HCT116 (cell line): ENCODE measurements around the gene SESN3. TPM values are rescaled to one million over a fixed set of nuclear protein-coding genes. Genes with fewer than 3 reads are reported as not detected.

Source experiments
- ATAC-seq: fragments of 200-7000 bp; cut with Tn5 transposase; 2 replicates; pipeline ENCODE4 v1.9.1; 2020; ENCODE audit warnings: mild to moderate bottlenecking, moderate library complexity
- BruUV-seq: library from RNA; stranded (reverse); fragments of 400-500 nt; replicated peaks from 2 replicates; lab custom pipeline; 2021; lab: Mats Ljungman, UMichigan
- CTCF ChIA-PET: fragments of 300-600 bp; sonication (Branson Sonifier 250); formaldehyde crosslinking; loops from one replicate; lab custom pipeline; 2021; ENCODE audit warnings: antibody characterized with exemption; lab: Charles Lee
- POLR2A ChIA-PET: fragments of 300-600, 350-600 bp; sonication (Branson Sonifier 250); formaldehyde crosslinking; loops from one replicate; lab custom pipeline; 2021; ENCODE audit warnings: antibody characterized with exemption; lab: Charles Lee
- RAD21 ChIA-PET, 2 experiments: fragments of 300-600 bp; sonication (Branson Sonifier 250); formaldehyde crosslinking; loops; one replicate each; lab custom pipeline; 2023; ENCODE audit warnings: low total read pairs in 2 of 2; ENCODE audit not compliant: uncharacterized antibody in 2 of 2, unreplicated experiment in 2 of 2, low non-redundant PET in 1 of 2; lab: Charles Lee
- DNase-seq: peaks from one replicate; pipeline ENCODE4 v3.0.0-alpha.2; 2010; ENCODE audit warnings: low read depth, low spot score
- H2AFZ ChIP-seq: fragments of 200-600 bp; shearing (Covaris generic), sonication (generic); 2 replicates; pipeline ENCODE4 v1.6.1; 2017; ENCODE audit warnings: low read depth, mixed run types, mixed read lengths, antibody characterized with exemption, low read length; ENCODE audit not compliant: poor library complexity, severe bottlenecking
- H3K27ac ChIP-seq: 2 replicates; pipeline ENCODE4 v1.5.1; 2012; ENCODE audit warnings: low read depth, low read length
- H3K27me3 ChIP-seq: fragments of 200-600 bp; sonication (generic); 2 replicates; pipeline ENCODE4 v1.6.1; 2016; ENCODE audit warnings: mixed run types, low read length, mixed read lengths; ENCODE audit not compliant: insufficient read depth
- H3K36me3 ChIP-seq, 2 experiments: fragments of 200-500 bp in 1 of 2; fragments of 200-600 bp in 1 of 2; sonication (Bioruptor generic) in 1 of 2; sonication (generic) in 1 of 2; 2 replicates each; pipeline versions ENCODE4 v1.5.1 to v1.6.1; 2014 to 2016; ENCODE audit warnings: low read length in 2 of 2, inconsistent platforms in 1 of 2, mixed read lengths in 1 of 2, mixed run types in 1 of 2; ENCODE audit not compliant: insufficient read depth in 2 of 2, control insufficient read depth in 1 of 2
- H3K4me1 ChIP-seq, 2 experiments: fragments of 200-600 bp in 1 of 2; sonication (generic) in 1 of 2; 2 replicates each; pipeline versions ENCODE4 v1.5.1 to v1.6.1; 2012 to 2017; ENCODE audit warnings: low read length in 2 of 2, inconsistent platforms in 1 of 2, mild to moderate bottlenecking in 1 of 2, mixed read lengths in 1 of 2, mixed run types in 1 of 2, moderate library complexity in 1 of 2; ENCODE audit not compliant: insufficient read depth in 2 of 2, control insufficient read depth in 1 of 2
- H3K4me2 ChIP-seq: fragments of 200-600 bp; sonication (generic); 2 replicates; pipeline ENCODE4 v1.6.1; 2017; ENCODE audit warnings: mixed run types, low read length, mixed read lengths
- H3K4me3 ChIP-seq, 2 experiments: fragments of 200-600 bp in 1 of 2; sonication (generic) in 1 of 2; replicated peaks in 1 of 2; 2 replicates each; pipeline ENCODE4 v1.5.1; 2011 to 2016; ENCODE audit warnings: low read length in 2 of 2, control low read depth in 1 of 2, low read depth in 1 of 2, mild to moderate bottlenecking in 1 of 2, mixed read lengths in 1 of 2, mixed run types in 1 of 2
- H3K79me2 ChIP-seq: fragments of 200-600 bp; sonication (generic); 2 replicates; pipeline ENCODE4 v1.6.1; 2017; ENCODE audit warnings: mild to moderate bottlenecking, mixed run types, low read length, moderate library complexity, mixed read lengths; ENCODE audit not compliant: insufficient read depth
- H3K9ac ChIP-seq: fragments of 200-600 bp; sonication (generic); 2 replicates; pipeline ENCODE4 v1.6.1; 2016; ENCODE audit warnings: low read length, mixed read lengths
- H3K9me2 ChIP-seq: fragments of 200-600 bp; sonication (generic), shearing (Covaris generic); 2 replicates; pipeline ENCODE4 v1.6.1; 2017; ENCODE audit warnings: mixed run types, mild to moderate bottlenecking, moderate library complexity; ENCODE audit not compliant: insufficient read depth
- H3K9me3 ChIP-seq, 2 experiments: fragments of 200-500 bp in 1 of 2; fragments of 200-600 bp in 1 of 2; sonication (Bioruptor generic) in 1 of 2; sonication (generic) in 1 of 2; 2 replicates each; pipeline ENCODE4 v1.6.1; 2014 to 2017; ENCODE audit warnings: low read length in 2 of 2, mixed read lengths in 2 of 2, inconsistent platforms in 1 of 2, low read depth in 1 of 2, mild to moderate bottlenecking in 1 of 2, mixed run types in 1 of 2, moderate library complexity in 1 of 2; ENCODE audit not compliant: control insufficient read depth in 1 of 2, insufficient read depth in 1 of 2
- H4K20me1 ChIP-seq: fragments of 200-600 bp; sonication (generic), shearing (Covaris generic); 2 replicates; pipeline ENCODE4 v1.6.1; 2017; ENCODE audit warnings: mixed run types, mild to moderate bottlenecking, moderate library complexity; ENCODE audit not compliant: insufficient read depth
- CBX3 ChIP-seq: IDR thresholded peaks from 2 replicates; pipeline ENCODE4 v1.6.1; 2012; ENCODE audit warnings: low read depth
- CEBPB ChIP-seq: IDR thresholded peaks from 2 replicates; pipeline ENCODE4 v1.6.1; 2012; ENCODE audit warnings: low read depth
- EGR1 ChIP-seq: IDR thresholded peaks from 2 replicates; pipeline ENCODE4 v1.6.1; 2012; ENCODE audit warnings: low read depth
- EZH2 ChIP-seq: fragments of 200-600 bp; sonication (generic); IDR thresholded peaks from 2 replicates; pipeline ENCODE4 v1.6.1; 2017; ENCODE audit warnings: antibody characterized with exemption, mixed run types
- FOSL1 ChIP-seq: IDR thresholded peaks from 2 replicates; pipeline ENCODE4 v1.6.1; 2012; ENCODE audit warnings: low read depth
- JUND ChIP-seq: IDR thresholded peaks from 2 replicates; pipeline ENCODE4 v1.6.1; 2012
- POLR2A ChIP-seq: IDR thresholded peaks from 2 replicates; pipeline ENCODE4 v1.7.0; 2011; ENCODE audit warnings: borderline replicate concordance; ENCODE audit not compliant: insufficient read depth, insufficient read length; ENCODE audit errors: extremely low read depth
- RAD21 ChIP-seq: IDR thresholded peaks from 2 replicates; pipeline ENCODE4 v1.6.1; 2012; ENCODE audit warnings: low read depth, mild to moderate bottlenecking
- SIN3A ChIP-seq: IDR thresholded peaks from 2 replicates; pipeline ENCODE4 v1.6.1; 2012; ENCODE audit warnings: low read depth
- SP1 ChIP-seq: IDR thresholded peaks from 2 replicates; pipeline ENCODE4 v1.6.1; 2012; ENCODE audit warnings: low read depth
- ZFX ChIP-seq: fragments of 450-650 bp; IDR thresholded peaks from 2 replicates; pipeline ENCODE4 v1.6.1; 2017
- ZNF274 ChIP-seq: fragments of 200-500 bp; sonication (Bioruptor generic); IDR thresholded peaks from 2 replicates; pipeline ENCODE4 v1.6.1; 2014; ENCODE audit warnings: mild to moderate bottlenecking, low read depth, low read length, inconsistent platforms
- intact Hi-C: fragments of 100-400 bp; cut with micrococcal nuclease; formaldehyde crosslinking; loops from 2 replicates; pipeline ENCODE4 v1.10.0; 2022
- total RNA-seq: library from RNA; stranded (reverse); gene quantifications from one replicate; pipeline ENCODE4 v1.2.1, GENCODE V29; 2021; ENCODE audit not compliant: unreplicated experiment
- TF ChIP-seq, protein P1 (sequence below): IDR thresholded peaks from 2 replicates; pipeline ENCODE4 v1.6.1; 2012
- TF ChIP-seq, protein P2 (sequence below): IDR thresholded peaks from 2 replicates; pipeline ENCODE4 v1.6.1; 2012; ENCODE audit warnings: low read depth
- TF ChIP-seq, protein P3 (sequence below): IDR thresholded peaks from 2 replicates; pipeline ENCODE4 v1.6.1; 2011; ENCODE audit warnings: mild to moderate bottlenecking, low read length, moderate library complexity; ENCODE audit not compliant: insufficient replicate concordance; ENCODE audit errors: extremely low read depth
- TF ChIP-seq, protein P4 (sequence below): IDR thresholded peaks from 2 replicates; pipeline ENCODE4 v1.6.1; 2012

Gene SESN3
- total RNA-seq, 1 experiment from 2014 or later = 4.2 TPM

DNA sequence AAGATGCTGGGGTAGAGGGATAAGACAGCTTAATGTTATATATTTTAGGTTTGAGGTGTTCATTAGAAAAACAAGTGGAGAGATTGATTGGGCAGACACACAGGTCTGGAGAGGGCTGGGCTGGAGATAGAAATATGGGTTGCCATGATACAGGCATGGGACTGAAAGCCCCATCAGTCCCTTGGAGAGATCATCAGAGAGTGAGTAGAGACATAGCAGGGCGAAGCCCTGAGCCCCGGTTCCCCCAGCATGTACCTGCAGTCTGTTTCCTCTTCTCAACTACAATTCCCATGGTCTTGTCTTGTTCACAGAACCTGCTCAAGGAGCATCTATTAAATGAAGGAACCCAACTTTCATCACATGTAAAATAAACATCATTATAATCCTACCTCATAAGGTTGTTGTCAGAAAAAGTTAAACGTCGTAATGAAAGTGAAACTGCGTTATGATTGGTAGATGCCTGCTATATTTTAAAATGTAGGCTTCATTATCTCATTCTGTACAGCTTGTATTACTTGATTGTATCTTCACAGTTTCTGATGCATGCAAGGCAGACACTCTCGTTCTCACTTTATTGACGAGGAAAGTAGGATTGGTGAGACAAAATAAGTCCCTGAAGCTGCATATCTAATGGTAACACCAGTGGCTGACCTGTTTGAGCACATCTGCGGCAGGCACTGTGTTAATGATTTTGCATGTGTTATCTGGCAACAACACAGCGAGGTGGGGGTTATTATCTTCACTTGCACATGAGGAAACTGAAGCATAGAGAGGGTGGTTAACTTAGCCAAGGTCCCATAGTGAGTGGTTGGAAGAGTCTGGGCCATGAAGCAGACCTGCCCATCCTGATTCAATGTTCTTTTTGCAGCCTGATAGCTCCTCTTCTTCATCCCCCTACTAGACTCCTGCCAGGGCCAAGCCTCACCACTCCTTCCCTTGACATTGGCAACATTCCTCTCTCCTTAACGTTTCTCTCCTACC lies 77.8 kb downstream of the SESN3 start:
- ChIA-PET RAD21 (interaction anchor here (1.5 to 2.3 kb wide), 2 partner anchors 552 to 611 kb away, joined by 4 to 15 read pairs; no protein-coding TSS in a partner anchor), CTCF (interaction anchor here (0.8 to 5.9 kb wide), 17 partner anchors 50 to 1272 kb away, joined by 3 to 127 read pairs (median 6); partner anchors contain the start of genes FAM76B and SRSF8), POLR2A (no interaction called here)
- ATAC-seq = no peak
- Histone ChIP-seq H3K4me3 (no peak overlapping the region), H4K20me1 (no peaks in the 10 kb centered on the region), H3K4me2 (no peak overlapping the region), H3K27ac (no peak overlapping the region), H3K27me3 (no peaks in the 10 kb centered on the region), H2AFZ (no peak overlapping the region), H3K9me2 (no peaks in the 10 kb centered on the region), H3K79me2 (no peaks in the 10 kb centered on the region), H3K9ac (no peak overlapping the region), H3K9me3 (no peaks in the 10 kb centered on the region)
- no TSS peak for BruUV-seq
- intact Hi-C loops = loop anchor here (1.0 to 10.0 kb wide), 4 partner anchors 388 to 772 kb away; partner anchors contain the start of genes AMOTL1 and MTMR2
- no peak for DNase-seq
- TF ChIP-seq CBX3 = no peak
- no peak for TF ChIP-seq JUND
- no peak for TF ChIP-seq POLR2A
- TF ChIP-seq, protein P1, sequence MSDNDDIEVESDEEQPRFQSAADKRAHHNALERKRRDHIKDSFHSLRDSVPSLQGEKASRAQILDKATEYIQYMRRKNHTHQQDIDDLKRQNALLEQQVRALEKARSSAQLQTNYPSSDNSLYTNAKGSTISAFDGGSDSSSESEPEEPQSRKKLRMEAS = no peak
- no peak for TF ChIP-seq CEBPB
- no peak for TF ChIP-seq EZH2
- no peak for TF ChIP-seq SP1
- TF ChIP-seq ZFX = no peak
- no peak for TF ChIP-seq EGR1
- no peak for TF ChIP-seq ZNF274
- TF ChIP-seq, protein P2, sequence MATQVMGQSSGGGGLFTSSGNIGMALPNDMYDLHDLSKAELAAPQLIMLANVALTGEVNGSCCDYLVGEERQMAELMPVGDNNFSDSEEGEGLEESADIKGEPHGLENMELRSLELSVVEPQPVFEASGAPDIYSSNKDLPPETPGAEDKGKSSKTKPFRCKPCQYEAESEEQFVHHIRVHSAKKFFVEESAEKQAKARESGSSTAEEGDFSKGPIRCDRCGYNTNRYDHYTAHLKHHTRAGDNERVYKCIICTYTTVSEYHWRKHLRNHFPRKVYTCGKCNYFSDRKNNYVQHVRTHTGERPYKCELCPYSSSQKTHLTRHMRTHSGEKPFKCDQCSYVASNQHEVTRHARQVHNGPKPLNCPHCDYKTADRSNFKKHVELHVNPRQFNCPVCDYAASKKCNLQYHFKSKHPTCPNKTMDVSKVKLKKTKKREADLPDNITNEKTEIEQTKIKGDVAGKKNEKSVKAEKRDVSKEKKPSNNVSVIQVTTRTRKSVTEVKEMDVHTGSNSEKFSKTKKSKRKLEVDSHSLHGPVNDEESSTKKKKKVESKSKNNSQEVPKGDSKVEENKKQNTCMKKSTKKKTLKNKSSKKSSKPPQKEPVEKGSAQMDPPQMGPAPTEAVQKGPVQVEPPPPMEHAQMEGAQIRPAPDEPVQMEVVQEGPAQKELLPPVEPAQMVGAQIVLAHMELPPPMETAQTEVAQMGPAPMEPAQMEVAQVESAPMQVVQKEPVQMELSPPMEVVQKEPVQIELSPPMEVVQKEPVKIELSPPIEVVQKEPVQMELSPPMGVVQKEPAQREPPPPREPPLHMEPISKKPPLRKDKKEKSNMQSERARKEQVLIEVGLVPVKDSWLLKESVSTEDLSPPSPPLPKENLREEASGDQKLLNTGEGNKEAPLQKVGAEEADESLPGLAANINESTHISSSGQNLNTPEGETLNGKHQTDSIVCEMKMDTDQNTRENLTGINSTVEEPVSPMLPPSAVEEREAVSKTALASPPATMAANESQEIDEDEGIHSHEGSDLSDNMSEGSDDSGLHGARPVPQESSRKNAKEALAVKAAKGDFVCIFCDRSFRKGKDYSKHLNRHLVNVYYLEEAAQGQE = no peak
- TF ChIP-seq SIN3A = no peak
- no peak for TF ChIP-seq FOSL1
- no peak for TF ChIP-seq RAD21
- TF ChIP-seq, protein P3, sequence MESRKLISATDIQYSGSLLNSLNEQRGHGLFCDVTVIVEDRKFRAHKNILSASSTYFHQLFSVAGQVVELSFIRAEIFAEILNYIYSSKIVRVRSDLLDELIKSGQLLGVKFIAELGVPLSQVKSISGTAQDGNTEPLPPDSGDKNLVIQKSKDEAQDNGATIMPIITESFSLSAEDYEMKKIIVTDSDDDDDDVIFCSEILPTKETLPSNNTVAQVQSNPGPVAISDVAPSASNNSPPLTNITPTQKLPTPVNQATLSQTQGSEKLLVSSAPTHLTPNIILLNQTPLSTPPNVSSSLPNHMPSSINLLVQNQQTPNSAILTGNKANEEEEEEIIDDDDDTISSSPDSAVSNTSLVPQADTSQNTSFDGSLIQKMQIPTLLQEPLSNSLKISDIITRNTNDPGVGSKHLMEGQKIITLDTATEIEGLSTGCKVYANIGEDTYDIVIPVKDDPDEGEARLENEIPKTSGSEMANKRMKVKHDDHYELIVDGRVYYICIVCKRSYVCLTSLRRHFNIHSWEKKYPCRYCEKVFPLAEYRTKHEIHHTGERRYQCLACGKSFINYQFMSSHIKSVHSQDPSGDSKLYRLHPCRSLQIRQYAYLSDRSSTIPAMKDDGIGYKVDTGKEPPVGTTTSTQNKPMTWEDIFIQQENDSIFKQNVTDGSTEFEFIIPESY = no peak
- TF ChIP-seq, protein P4, sequence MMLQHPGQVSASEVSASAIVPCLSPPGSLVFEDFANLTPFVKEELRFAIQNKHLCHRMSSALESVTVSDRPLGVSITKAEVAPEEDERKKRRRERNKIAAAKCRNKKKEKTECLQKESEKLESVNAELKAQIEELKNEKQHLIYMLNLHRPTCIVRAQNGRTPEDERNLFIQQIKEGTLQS = no peak
- TF ChIP-seq, all 23 proteins: peak for 0
- Histone ChIP-seq H3K36me3 (no peaks in the 10 kb centered on the region), H3K4me1 (peaks cover 17 to 39% of the 10 kb centered on the region in 2 experiments)
